ENCODE results near the gene EVPL. TPM values are rescaled to one million over a fixed set of nuclear protein-coding genes. Genes with fewer than 3 reads are reported as not detected.
A peak's percentile ranks its signal among the peaks of the same experiment; 100 is the strongest.

The EVPL gene
- total RNA-seq, 1 donor from 2014 or later: 0.11 TPM

- DNase-seq (ENCODE audit: missing footprints) (no peak), ATAC-seq (peak; percentile 70)
- intact Hi-C loops (cut with DNase I): loop anchor here (1.0 to 10.0 kb wide), 2 partner anchors 100 to 231 kb away; a partner anchor contains a TSS
Measured at GRCh38 chr17:76005263-76006149, 21.6 kb downstream of the EVPL start.

GRCh38 chr17:76004750-76005262, 22.3 kb downstream of the EVPL start:
- DNase-seq (ENCODE audit: missing footprints) (no peak), ATAC-seq (no peak)
- intact Hi-C loops (cut with DNase I): loop anchor here (1.0 to 10.0 kb wide), 2 partner anchors 100 to 230 kb away; a partner anchor contains a TSS

GRCh38 chr17:76003915-76004314, 23.2 kb downstream of the EVPL start:
- DNase-seq (ENCODE audit: missing footprints) (no peak), ATAC-seq (no peak)
- intact Hi-C loops (cut with DNase I): loop anchor here (10.0 kb wide), 1 partner anchor 229 kb away; a partner anchor contains a TSS

- ATAC-seq (no peak), DNase-seq (ENCODE audit: missing footprints) (no peak)
- intact Hi-C loops (cut with DNase I): loop anchor here (10.0 kb wide), 1 partner anchor 227 kb away; a partner anchor contains a TSS
Measured at GRCh38 chr17:76002100-76002499, 25.0 kb downstream of the EVPL start.

GRCh38 chr17:76000755-76001521, 26.2 kb downstream of the EVPL start, which contains the start of gene CDK3:
CDK3 (plus strand) TSS chr17:76000855; CDS start chr17:76001426, 571 bp downstream.
- ATAC-seq (no peak), DNase-seq (ENCODE audit: missing footprints) (no peak)
- intact Hi-C loops (cut with DNase I): loop anchor here (10.0 kb wide), 1 partner anchor 226 kb away; a partner anchor contains a TSS

GRCh38 chr17:76000016-76000754, 26.9 kb downstream of the EVPL start:
- ATAC-seq (no peak), DNase-seq (ENCODE audit: missing footprints) (peak; percentile 81)
- intact Hi-C loops (cut with DNase I): loop anchor here (10.0 kb wide), 1 partner anchor 225 kb away; a partner anchor contains a TSS

- DNase-seq (ENCODE audit: missing footprints) (no peak), ATAC-seq (no peak)
- intact Hi-C loops (cut with DNase I): no loop called here
Measured at GRCh38 chr17:75998327-75998795, 28.7 kb downstream of the EVPL start.

GRCh38 chr17:75996665-75997590, 30.2 kb downstream of the EVPL start:
- DNase-seq (ENCODE audit: missing footprints): no peak
- no peak for ATAC-seq

GRCh38 chr17:75995385-75995925, 31.7 kb downstream of the EVPL start:
- ATAC-seq: no peak
- intact Hi-C loops (cut with DNase I): no loop called here
- no peak for DNase-seq (ENCODE audit: missing footprints)

More at GRCh38 chr17:75996665-75997590, 30.2 kb downstream of the EVPL start:
- intact Hi-C loops (cut with DNase I): no loop called here

- intact Hi-C loops (cut with DNase I): no loop called here
- DNase-seq (ENCODE audit: missing footprints) (no peak), ATAC-seq (no peak)
Measured at GRCh38 chr17:75994802-75995370, 32.2 kb downstream of the EVPL start.

GRCh38 chr17:75991396-75991795, 35.7 kb downstream of the EVPL start:
- intact Hi-C loops (cut with DNase I): no loop called here
- ATAC-seq (no peak), DNase-seq (ENCODE audit: missing footprints) (no peak)

DNA sequence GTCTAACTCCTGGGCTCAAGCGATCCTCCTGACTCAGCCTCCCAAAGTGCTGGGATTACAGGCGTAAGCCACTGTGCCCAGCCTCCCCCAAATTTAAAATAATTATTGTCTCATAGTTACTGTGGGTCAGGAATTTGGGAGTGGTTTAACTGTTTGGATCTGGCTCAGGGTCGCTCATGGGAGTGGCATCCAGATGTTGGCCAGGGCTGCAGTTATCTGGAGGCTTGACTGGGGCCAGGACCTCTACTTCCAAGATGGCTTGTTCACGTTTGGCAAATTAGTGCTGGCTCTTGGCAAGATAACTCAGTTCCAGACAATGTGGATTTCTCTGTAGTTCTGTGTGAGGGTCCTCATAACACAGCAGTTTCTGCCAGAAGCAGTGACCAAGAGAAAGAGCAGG, 40.1 kb downstream of the EVPL start:
- DNase-seq (ENCODE audit: missing footprints): no peak
- ATAC-seq: no peak
- intact Hi-C loops (cut with DNase I): no loop called here

GRCh38 chr17:75985986-75986385, 41.1 kb downstream of the EVPL start:
- ATAC-seq (no peak), DNase-seq (ENCODE audit: missing footprints) (no peak)
- intact Hi-C loops (cut with DNase I): no loop called here

DNA sequence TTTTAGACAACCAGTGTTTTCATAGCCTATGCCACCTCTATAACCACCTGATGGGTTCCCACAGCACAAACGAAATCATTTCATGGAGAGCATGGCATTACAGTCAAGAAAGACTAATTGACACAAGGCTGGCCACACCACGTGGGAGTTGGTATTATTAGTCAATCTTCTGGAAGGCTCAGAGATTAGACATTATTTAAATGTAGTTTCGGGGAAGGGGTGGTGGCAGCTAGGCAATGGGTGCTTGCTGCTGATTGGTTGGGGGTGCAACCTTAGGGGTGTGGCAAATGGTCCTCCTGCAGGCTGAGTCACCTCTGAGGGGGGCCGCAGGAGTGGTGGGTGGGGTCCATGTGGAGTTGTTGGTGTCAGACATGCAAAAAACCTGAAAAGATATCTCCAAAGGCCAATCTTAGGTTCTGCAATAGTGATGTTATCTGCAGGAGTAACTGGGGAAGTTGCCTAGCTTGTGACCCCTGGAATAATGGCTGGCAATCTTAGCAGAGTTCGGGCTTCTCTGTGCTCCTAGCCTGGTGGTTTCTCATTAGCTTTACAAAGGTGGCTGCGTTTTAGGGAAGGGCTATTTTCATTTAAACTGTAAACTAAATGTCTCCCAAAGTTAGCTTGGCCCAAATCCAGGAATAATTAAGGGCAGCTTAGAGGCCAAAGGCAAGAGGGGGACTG, 43.5 kb downstream of the EVPL start:
- ATAC-seq (no peak), DNase-seq (ENCODE audit: missing footprints) (no peak)
- intact Hi-C loops (cut with DNase I): no loop called here

DNA sequence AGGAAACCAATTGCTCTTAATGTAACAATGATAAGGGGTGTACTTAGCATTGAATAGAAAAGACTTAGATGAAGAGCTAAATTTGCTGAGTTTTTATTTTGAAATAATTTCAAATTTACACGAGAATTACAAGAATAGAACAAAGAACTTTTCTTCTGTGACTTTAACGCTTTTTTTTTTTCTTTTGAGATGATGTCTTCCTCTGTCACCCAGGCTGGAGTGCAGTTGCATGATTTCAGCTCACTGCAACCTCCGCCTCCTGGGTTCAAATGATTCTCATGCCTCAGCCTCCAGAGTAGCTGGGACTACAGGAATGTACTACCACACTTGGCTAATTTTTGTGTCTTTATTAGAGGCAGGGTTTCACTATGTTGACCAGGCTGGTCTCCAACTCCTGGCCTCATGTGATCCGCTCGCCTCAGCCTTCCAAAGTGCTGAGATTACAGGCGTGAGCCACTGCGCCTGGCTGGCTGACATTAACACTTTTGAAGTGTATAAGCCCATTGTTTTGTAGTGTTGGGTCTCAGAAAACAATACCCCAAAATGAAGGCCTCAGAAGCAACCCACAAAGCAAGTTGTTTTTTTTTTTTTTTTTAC, 46.0 kb downstream of the EVPL start:
- intact Hi-C loops (cut with DNase I): loop anchor here (2.0 kb wide), 1 partner anchor 40 kb away; the partner anchor contains the start of gene FBF1
- no peak for ATAC-seq
- DNase-seq (ENCODE audit: missing footprints): no peak
